ENCODE measurements around the gene TTLL12. TPM values are rescaled to one million over a fixed set of nuclear protein-coding genes. Genes with fewer than 3 reads are reported as not detected.

Gene TTLL12
- total RNA-seq, 1 experiment from 2014 or later = 100 TPM

DNA sequence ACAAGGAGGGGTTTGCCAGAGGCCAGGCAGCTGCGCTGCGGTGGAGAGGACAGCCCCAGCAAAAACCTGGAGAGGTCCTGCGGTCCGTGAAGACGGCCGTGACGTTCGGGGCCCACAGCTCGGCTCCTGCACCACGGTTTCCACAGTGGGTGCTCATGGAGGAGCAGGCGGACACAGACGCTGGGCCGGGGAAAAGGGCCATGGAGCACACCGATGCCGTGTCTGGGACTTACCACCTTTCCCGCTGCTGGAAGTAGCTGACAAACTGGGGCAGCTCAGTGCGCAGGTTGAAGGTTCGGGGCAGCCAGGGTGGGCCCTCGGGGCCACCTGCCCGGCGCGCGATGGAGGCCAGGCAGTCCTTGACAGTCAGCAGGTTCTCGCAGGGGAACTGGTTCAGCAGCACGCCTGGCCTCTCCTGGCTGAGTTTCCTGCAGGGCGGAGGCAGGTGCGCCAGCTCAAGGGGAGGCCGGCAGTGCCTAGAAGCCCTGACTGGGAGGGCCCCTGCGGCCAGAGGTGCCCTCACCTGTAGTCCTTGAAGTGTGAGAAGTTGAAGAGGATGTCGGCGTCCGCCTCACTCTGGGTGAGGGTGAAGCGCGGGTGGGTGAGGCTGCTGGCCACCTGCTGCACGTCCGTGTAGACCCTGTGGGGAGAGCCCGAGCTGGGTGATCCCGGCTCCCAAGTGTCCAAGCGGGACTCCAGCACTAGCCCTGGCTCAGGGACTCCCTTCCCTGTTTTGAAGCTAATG, 12.8 kb downstream of the TTLL12 start (continued):
- TF ChIP-seq, protein P1, sequence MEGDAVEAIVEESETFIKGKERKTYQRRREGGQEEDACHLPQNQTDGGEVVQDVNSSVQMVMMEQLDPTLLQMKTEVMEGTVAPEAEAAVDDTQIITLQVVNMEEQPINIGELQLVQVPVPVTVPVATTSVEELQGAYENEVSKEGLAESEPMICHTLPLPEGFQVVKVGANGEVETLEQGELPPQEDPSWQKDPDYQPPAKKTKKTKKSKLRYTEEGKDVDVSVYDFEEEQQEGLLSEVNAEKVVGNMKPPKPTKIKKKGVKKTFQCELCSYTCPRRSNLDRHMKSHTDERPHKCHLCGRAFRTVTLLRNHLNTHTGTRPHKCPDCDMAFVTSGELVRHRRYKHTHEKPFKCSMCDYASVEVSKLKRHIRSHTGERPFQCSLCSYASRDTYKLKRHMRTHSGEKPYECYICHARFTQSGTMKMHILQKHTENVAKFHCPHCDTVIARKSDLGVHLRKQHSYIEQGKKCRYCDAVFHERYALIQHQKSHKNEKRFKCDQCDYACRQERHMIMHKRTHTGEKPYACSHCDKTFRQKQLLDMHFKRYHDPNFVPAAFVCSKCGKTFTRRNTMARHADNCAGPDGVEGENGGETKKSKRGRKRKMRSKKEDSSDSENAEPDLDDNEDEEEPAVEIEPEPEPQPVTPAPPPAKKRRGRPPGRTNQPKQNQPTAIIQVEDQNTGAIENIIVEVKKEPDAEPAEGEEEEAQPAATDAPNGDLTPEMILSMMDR (IDR thresholded peaks at IDR 0.05 in 2 of 3, conservative IDR thresholded peaks at IDR 0.05 in 1 of 3; ENCODE audit: borderline replicate concordance in 1 of 3, insufficient read depth in 1 of 3, low read depth in 2 of 3, low read length in 2 of 3) = no peak
- TF ChIP-seq EGR1 (IDR thresholded peaks at IDR 0.05; ENCODE audit: low read depth) = no peak
- no peak for TF ChIP-seq FOSL1 (IDR thresholded peaks at IDR 0.05; ENCODE audit: low read depth)
- TF ChIP-seq EZH2phosphoT487 (IDR thresholded peaks at IDR 0.05; ENCODE audit: borderline replicate concordance) = no peak
- no peak for TF ChIP-seq ZNF274 (IDR thresholded peaks at IDR 0.05; ENCODE audit: low read depth, low read length)

DNA sequence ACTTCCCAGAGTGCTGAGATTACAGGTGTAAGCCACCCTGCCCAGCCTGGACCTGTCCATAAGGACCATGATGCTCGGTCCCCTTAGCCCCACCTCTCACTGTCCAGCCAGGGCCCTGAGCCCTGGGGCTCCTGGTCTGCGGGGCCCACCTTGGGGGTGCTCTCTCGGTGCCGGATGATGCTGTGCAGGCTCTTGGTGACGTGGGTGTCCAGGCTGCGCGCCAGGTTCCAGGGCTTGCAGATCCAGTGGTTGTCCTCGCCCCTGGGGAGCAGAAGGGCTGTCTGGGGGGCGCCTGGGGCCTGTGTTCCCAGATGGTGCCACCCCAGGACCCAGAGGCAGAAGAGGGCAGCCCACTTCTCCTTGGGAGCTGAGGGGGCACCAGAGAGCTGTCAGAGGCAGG, 13.4 kb downstream of the TTLL12 start:
- no TSS peak for BruUV-seq (replicated peaks)
- DNase-seq (ENCODE audit: low read depth, low spot score) (no peak), ATAC-seq (no peak)
- ChIA-PET RAD21 (ENCODE audit: low non-redundant PET in 1 of 2, low total read pairs in 2 of 2, uncharacterized antibody in 2 of 2, unreplicated experiment in 2 of 2) (no interaction called here), POLR2A (no interaction called here), CTCF (no interaction called here)
- intact Hi-C loops (cut with micrococcal nuclease) = no loop called here
- Histone ChIP-seq H3K27me3 (ENCODE audit: insufficient read depth, low read length) (no peaks in the 10 kb centered on the region), H3K9me3 (ENCODE audit: control insufficient read depth in 1 of 2, insufficient read depth in 1 of 2, low read depth in 1 of 2, low read length in 2 of 2) (no peaks in the 10 kb centered on the region), H3K9me2 (ENCODE audit: insufficient read depth) (no peaks in the 10 kb centered on the region), H3K4me1 (ENCODE audit: control insufficient read depth in 1 of 2, insufficient read depth in 2 of 2, low read length in 2 of 2) (no peaks in the 10 kb centered on the region), H3K27ac (ENCODE audit: low read depth, low read length) (no peak overlapping the region), H4K20me1 (ENCODE audit: insufficient read depth) (no peaks in the 10 kb centered on the region), H3K4me2 (ENCODE audit: low read length) (no peak overlapping the region), H3K4me3 (replicated peaks in 1 of 2; ENCODE audit: low read depth in 1 of 2, low read length in 2 of 2) (no peak overlapping the region), H3K79me2 (ENCODE audit: insufficient read depth, low read length) (no peaks in the 10 kb centered on the region), H3K36me3 (ENCODE audit: control insufficient read depth in 1 of 2, insufficient read depth in 2 of 2, low read length in 2 of 2) (peaks cover 17 to 52% of the 10 kb centered on the region in 2 experiments), H3K9ac (ENCODE audit: low read length) (no peak overlapping the region), H2AFZ (ENCODE audit: low read depth, low read length, poor library complexity, severe bottlenecking) (no peak overlapping the region)
- TF ChIP-seq CEBPB (IDR thresholded peaks at IDR 0.05; ENCODE audit: low read depth) (no peak), POLR2A (IDR thresholded peaks at IDR 0.05; ENCODE audit: borderline replicate concordance, extremely low read depth, insufficient read depth, insufficient read length) (no peak)

Measured in HCT116 (cell line).